ENCODE results near the gene HDAC4.

HDAC4 gene

DNA sequence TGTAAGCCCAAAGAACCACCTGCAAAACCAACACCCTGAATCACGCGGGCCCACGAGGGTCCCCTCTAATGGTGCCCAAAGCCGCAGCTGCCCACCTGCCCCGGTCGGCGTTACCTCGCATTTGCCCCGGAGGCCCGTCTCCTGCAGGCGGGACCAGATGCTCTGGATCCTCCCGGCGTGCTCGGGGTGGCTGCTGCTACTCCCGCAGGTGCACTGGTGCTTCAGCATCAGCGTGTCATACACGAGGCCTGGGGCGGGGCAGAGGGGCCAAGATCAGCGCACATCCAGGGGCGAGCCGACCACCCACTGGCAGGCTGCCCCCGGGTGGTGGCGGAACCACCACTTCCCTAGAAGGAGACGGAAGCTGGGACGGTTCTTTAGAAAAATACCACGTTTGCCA, 292.9 kb downstream of the HDAC4 start:
- no peak for DNase-seq (ENCODE audit: low read depth in 2 of 2)

GRCh38 chr2:239106966-239107365, 293.9 kb downstream of the HDAC4 start:
- no peak for DNase-seq (ENCODE audit: low read depth in 2 of 2)

- no peak for DNase-seq (ENCODE audit: low read depth in 2 of 2)
Measured at GRCh38 chr2:239106314-239106908, 294.4 kb downstream of the HDAC4 start.

DNA sequence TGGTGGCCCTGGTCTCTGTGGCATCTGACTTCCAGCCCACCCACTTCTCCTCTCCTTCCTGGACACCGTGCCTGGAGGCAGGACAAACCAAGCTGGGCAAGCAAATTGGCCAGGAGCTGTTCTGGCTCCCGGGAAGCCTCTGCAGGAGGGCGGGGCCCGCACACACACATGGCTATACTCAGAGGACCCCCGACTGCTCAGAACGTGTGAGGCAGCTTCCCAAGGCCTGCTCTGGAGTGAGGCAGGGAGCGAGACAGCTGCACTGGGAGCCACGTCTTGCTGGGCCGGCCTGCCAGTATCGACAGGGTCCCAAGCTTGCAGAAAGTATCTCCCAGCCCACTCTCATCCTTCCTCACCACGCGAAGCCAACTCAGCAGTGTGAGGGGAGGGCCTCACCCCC, 295.6 kb downstream of the HDAC4 start:
- no peak for DNase-seq (ENCODE audit: low read depth in 2 of 2)

- DNase-seq (ENCODE audit: low read depth in 2 of 2) = no peak
Measured at GRCh38 chr2:239104800-239105199, 296.0 kb downstream of the HDAC4 start.

GRCh38 chr2:239103125-239104098, 297.4 kb downstream of the HDAC4 start:
- no peak for DNase-seq (ENCODE audit: low read depth in 2 of 2)

GRCh38 chr2:239102266-239102665, 298.6 kb downstream of the HDAC4 start:
- DNase-seq (ENCODE audit: low read depth in 2 of 2) = no peak

DNA sequence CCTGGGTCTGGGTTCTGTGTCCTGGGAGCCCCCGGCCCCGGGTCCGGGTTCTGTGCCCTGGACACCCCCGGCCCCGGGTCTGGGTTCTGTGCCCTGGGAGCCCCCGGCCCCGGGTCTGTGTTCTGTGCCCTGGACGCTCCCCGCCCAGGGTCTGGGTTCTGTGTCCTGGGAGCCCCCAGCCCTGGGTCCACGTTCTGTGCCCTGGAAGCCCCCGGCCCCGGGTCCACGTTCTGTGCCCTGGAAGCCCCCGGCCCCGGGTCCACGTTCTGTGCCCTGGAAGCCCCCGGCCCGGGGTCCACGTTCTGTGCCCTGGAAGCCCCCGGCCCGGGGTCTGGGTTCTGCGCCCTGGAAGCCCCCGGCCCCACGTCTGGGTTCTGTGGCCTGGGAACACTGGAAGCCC, 299.0 kb downstream of the HDAC4 start:
- DNase-seq (ENCODE audit: low read depth in 2 of 2) = no peak

DNA sequence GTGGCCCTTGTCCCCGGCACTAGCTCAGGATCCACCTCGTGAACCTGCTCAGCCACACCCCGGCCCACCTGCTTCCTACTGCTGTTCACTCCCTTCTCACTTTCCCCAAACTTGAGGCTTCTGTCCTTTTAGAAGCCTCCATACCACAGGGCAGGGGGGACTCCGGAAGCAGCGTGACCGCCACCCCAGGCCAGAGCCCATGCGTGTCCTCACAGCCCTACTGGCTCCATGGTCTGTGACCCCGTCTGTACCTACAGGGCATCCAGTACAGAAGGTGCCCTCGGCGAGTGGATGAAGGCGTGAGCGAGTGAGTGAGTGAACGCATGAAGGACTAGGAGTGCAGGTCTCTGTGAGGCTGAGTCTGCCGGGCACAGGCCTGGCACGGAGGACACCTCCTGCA, 299.7 kb downstream of the HDAC4 start:
- DNase-seq (ENCODE audit: low read depth in 2 of 2) = no peak

- DNase-seq (ENCODE audit: low read depth in 2 of 2) = no peak
Measured at GRCh38 chr2:239099474-239099873, 301.3 kb downstream of the HDAC4 start.

DNA sequence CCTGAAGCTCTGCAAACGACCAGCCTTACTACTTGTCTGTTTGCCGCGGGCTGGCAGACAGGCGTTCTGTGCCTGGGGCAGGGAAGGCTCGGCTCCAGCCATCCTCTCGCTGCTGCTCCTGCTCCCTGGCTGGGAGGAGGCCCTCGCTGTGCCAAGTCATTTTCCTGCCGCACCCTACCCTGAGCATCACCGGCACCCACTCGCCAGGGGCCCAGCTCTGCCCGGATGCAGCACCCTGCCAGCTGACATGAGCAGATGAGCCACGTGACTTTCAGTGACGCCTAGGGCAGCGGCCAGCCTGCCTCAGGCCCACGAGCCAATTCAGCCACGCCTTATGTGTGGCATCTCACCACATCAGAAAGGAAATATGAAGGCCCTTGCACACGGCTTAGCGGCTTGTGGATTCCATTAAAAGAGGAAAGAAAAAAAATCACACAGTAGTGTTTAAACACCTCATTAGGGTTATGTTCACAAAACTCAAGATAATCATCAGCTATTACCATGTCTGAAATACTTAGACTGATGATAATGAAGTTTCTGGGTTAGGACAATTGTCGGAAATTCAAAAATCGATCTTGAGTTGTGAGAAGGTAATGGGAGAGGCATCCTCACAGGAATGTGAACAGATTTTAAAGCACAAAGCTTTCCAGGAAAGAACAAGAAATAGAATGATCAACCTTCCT, 302.4 kb downstream of the HDAC4 start:
- DNase-seq (ENCODE audit: low read depth in 2 of 2) = no peak

DNA sequence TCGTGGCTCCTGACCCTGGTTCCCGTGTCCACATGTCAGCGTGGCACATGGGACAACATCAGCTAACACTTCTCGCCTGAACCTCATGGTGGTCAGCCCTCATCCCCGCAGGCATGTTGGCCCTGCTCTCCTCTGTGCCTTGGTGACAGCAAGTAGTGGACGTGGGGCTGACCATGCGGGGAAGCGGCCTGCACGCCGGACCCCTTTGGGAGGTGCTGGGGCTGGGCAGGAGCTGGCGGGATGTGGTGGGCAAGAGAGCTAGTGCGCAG, 303.5 kb downstream of the HDAC4 start:
- DNase-seq (ENCODE audit: low read depth in 2 of 2) = no peak

GRCh38 chr2:239096676-239097427, 304.0 kb downstream of the HDAC4 start:
- no peak for DNase-seq (ENCODE audit: low read depth in 2 of 2)

GRCh38 chr2:239095460-239096081, 305.2 kb downstream of the HDAC4 start:
- no peak for DNase-seq (ENCODE audit: low read depth in 2 of 2)

GRCh38 chr2:239094867-239095266, 306.0 kb downstream of the HDAC4 start:
- no peak for DNase-seq (ENCODE audit: low read depth in 2 of 2)

GRCh38 chr2:239093952-239094351, 306.9 kb downstream of the HDAC4 start:
- no peak for DNase-seq (ENCODE audit: low read depth in 2 of 2)

DNA sequence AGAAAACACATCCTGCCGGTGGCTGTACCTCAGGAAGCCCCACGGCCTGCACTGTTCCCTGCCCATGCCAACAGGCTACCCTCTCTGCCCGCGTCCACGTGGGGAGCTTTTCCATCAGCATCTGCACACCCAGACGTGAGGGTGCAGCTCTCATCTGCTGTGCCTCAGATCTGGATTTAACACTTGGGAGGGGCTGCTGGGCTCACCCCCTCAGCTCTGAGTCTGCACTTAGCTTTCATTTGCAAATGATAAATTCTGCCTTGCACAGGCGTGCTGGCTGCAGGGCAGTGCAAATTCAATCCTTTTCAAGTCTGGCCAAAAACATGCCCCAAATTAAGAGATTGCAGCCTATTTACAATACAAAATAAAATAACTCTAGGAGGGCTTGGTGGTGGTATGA, 307.3 kb downstream of the HDAC4 start:
- DNase-seq (ENCODE audit: low read depth in 2 of 2) = no peak

GRCh38 chr2:239092571-239093294, 308.1 kb downstream of the HDAC4 start:
- no peak for DNase-seq (ENCODE audit: low read depth in 2 of 2)

DNA sequence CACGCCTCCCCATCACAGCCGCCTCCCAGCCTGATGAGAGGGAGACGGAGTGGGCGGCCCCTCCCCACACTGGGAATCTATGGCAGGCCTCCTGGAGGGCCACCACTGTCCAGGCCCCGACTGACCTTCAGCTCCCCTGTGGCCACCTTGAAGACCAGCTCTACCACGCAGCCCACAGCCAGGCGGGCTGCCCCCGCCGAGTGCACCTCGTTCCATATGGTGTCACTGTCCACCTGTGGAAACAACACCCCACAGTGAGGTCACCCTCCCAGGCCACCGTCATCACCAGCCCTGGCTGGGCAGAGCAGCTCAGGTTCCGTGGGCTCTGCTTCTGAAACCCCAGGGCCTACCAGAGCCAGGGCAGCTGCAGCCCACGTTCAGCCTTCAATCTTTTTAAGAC, 310.9 kb downstream of the HDAC4 start:
- no peak for DNase-seq (ENCODE audit: low read depth in 2 of 2)

GRCh38 chr2:239087046-239087710, 313.6 kb downstream of the HDAC4 start:
- DNase-seq (ENCODE audit: low read depth in 2 of 2) = no peak

All from stimulated activated CD8-positive, alpha-beta memory T cell treated with anti-CD3 and anti-CD28 coated beads, Interleukin-7, amount 100 ng/mL, for 1 hour (primary cell).